Stimulated activated CD8-positive, alpha-beta memory T cell treated with anti-CD3 and anti-CD28 coated beads, Interleukin-2, amount 100 ng/mL, for 1 hour (primary cell): ENCODE measurements around the gene RNF19B.
"Not testable (repeated sequence)": the region's sequence is repeated elsewhere in the genome, so short reads cannot be mapped to it uniquely, and the experiment has no call there.

Experiments
- DNase-seq, 2 donors: peaks; one replicate each; pipeline ENCODE4 v3.0.0-alpha.2; 2020; ENCODE audit warnings: low read depth in 2 of 2

Gene RNF19B

GRCh38 chr1:32931760-32932159 lies 32.8 kb downstream of the RNF19B start:
- DNase-seq = no peak

- no peak for DNase-seq
These were observed 35.2 kb downstream of the RNF19B start for GRCh38 chr1:32929366-32929765.

- DNase-seq = no peak
These were observed 35.9 kb downstream of the RNF19B start for GRCh38 chr1:32928715-32929114.

GRCh38 chr1:32928285-32928684 lies 36.3 kb downstream of the RNF19B start:
- no peak for DNase-seq

- DNase-seq = no peak
These were observed 37.2 kb downstream of the RNF19B start for GRCh38 chr1:32927441-32927840.

- DNase-seq = no peak
These were observed 38.0 kb downstream of the RNF19B start for GRCh38 chr1:32926562-32926961.

GRCh38 chr1:32925403-32926162 lies 39.0 kb downstream of the RNF19B start:
- DNase-seq = no peak

GRCh38 chr1:32924881-32925344 lies 39.7 kb downstream of the RNF19B start:
- no peak for DNase-seq

- DNase-seq = no peak
These were observed 43.8 kb downstream of the RNF19B start for GRCh38 chr1:32920833-32921232.

GRCh38 chr1:32919811-32920733 lies 44.5 kb downstream of the RNF19B start:
- DNase-seq = no peak

GRCh38 chr1:32918179-32918578 lies 46.4 kb downstream of the RNF19B start:
- DNase-seq = no peak

GRCh38 chr1:32917521-32917920 lies 47.1 kb downstream of the RNF19B start:
- DNase-seq = no peak

GRCh38 chr1:32915766-32916706 lies 48.6 kb downstream of the RNF19B start:
- DNase-seq = no peak

- no peak for DNase-seq
These were observed 54.3 kb downstream of the RNF19B start for GRCh38 chr1:32910319-32910718.

- no peak for DNase-seq
These were observed 57.2 kb downstream of the RNF19B start for GRCh38 chr1:32907435-32907834.

- DNase-seq = no peak
These were observed 58.0 kb downstream of the RNF19B start for GRCh38 chr1:32906654-32907053.

GRCh38 chr1:32905588-32905987 lies 59.0 kb downstream of the RNF19B start:
- DNase-seq = not testable (repeated sequence)

GRCh38 chr1:32904797-32905196 lies 59.8 kb downstream of the RNF19B start:
- DNase-seq = no peak

GRCh38 chr1:32903991-32904785 lies 60.4 kb downstream of the RNF19B start:
- no peak for DNase-seq

- DNase-seq = no peak
These were observed 62.1 kb downstream of the RNF19B start for GRCh38 chr1:32902535-32902920.
